Endothelial cell of umbilical vein (primary cell): Measurements from ENCODE around the gene FAM3B. TPM values are rescaled to one million over a fixed set of nuclear protein-coding genes. Genes with fewer than 3 reads are reported as not detected.

Experiments
- Bru-seq: library from RNA; stranded (reverse); fragments of 400-500 nt; gene quantifications from one replicate; lab custom pipeline; 2021; lab: Mats Ljungman, UMichigan
- BruChase-seq, 2 experiments: library from RNA; stranded (reverse); fragments of 400-500 nt; gene quantifications; one replicate each; lab custom pipeline; 2021; lab: Mats Ljungman, UMichigan
- BruUV-seq: library from RNA; stranded (reverse); fragments of 400-500 nt; replicated peaks from 2 replicates; lab custom pipeline; 2021; lab: Mats Ljungman, UMichigan
- CTCF ChIA-PET: fragments of 300-600, 350-600 bp; sonication (Branson Sonifier 250); formaldehyde crosslinking; loops from one replicate; lab custom pipeline; 2021; ENCODE audit warnings: antibody characterized with exemption, inconsistent platforms; lab: Charles Lee
- POLR2A ChIA-PET: fragments of 300-600, 350-600 bp; sonication (Branson Sonifier 250); formaldehyde crosslinking; loops from one replicate; lab custom pipeline; 2021; ENCODE audit warnings: antibody characterized with exemption, inconsistent platforms; lab: Charles Lee
- DNase-seq: peaks from one replicate; pipeline ENCODE4 v3.0.0-alpha.2; 2011; ENCODE audit warnings: low read depth, low spot score
- FAIRE-seq: peaks from 2 replicates; lab custom pipeline; 2011; peaks lifted over from hg19 to GRCh38; lab: Jason Lieb, UNC
- H2AFZ ChIP-seq: 2 replicates; pipeline ENCODE4 v1.6.0; 2012; ENCODE audit warnings: low read depth, low read length, control low read depth, inconsistent platforms
- H3K27ac ChIP-seq: 2 replicates; pipeline ENCODE4 v1.5.1; 2011; ENCODE audit warnings: low read depth, mild to moderate bottlenecking, control low read depth, low read length, moderate library complexity; ENCODE audit not compliant: insufficient read depth
- H3K27me3 ChIP-seq, 2 experiments: 2 replicates each; pipeline versions ENCODE4 v1.6.0 to v1.6.1; 2011; ENCODE audit warnings: low read length in 2 of 2, mixed read lengths in 1 of 2; ENCODE audit not compliant: control insufficient read depth in 2 of 2, insufficient read depth in 2 of 2
- H3K36me3 ChIP-seq, 2 experiments: 2 replicates in 1 of 2; 3 replicates in 1 of 2; pipeline ENCODE4 v1.5.1; 2011; ENCODE audit warnings: low read length in 2 of 2, mild to moderate bottlenecking in 1 of 2, moderate library complexity in 1 of 2; ENCODE audit not compliant: control insufficient read depth in 2 of 2, insufficient read depth in 2 of 2; ENCODE audit errors: extremely low read depth in 1 of 2
- H3K4me1 ChIP-seq: 3 replicates; pipeline ENCODE4 v1.5.1; 2011; ENCODE audit warnings: mild to moderate bottlenecking, low read length; ENCODE audit not compliant: control insufficient read depth, insufficient read depth; ENCODE audit errors: extremely low read depth
- H3K4me2 ChIP-seq: 2 replicates; pipeline ENCODE4 v1.6.1; 2011; ENCODE audit warnings: low read length, control low read depth, mixed read lengths; ENCODE audit not compliant: insufficient read depth
- H3K4me3 ChIP-seq, 3 experiments: fragments of 200-600 bp in 1 of 3; sonication (generic), shearing (Covaris generic) in 1 of 3; replicated peaks in 1 of 3; 2 replicates each; pipeline ENCODE4 v1.5.1; 2011 to 2016; ENCODE audit warnings: control low read depth in 3 of 3, low read length in 3 of 3, mild to moderate bottlenecking in 2 of 3, inconsistent platforms in 1 of 3, low read depth in 1 of 3, moderate library complexity in 1 of 3; ENCODE audit not compliant: insufficient read depth in 1 of 3
- H3K79me2 ChIP-seq: 2 replicates; pipeline ENCODE4 v1.6.0; 2012; ENCODE audit warnings: low read length, inconsistent platforms; ENCODE audit not compliant: control insufficient read depth, insufficient read depth
- H3K9ac ChIP-seq: replicated peaks from 2 replicates; pipeline ENCODE3; 2011; ENCODE audit warnings: low read length, control low read depth; ENCODE audit not compliant: insufficient read depth; ENCODE audit errors: extremely low read depth
- H3K9me1 ChIP-seq: replicated peaks from 3 replicates; pipeline ENCODE4 v1.6.0; 2011; ENCODE audit warnings: mild to moderate bottlenecking, low read length; ENCODE audit not compliant: control insufficient read depth, insufficient read depth; ENCODE audit errors: extremely low read depth
- H3K9me3 ChIP-seq: replicated peaks from 2 replicates; pipeline ENCODE4 v1.5.1; 2012; ENCODE audit warnings: low read length, inconsistent platforms; ENCODE audit not compliant: control insufficient read depth, insufficient read depth
- H4K20me1 ChIP-seq: replicated peaks from 2 replicates; pipeline ENCODE3; 2011; ENCODE audit warnings: mild to moderate bottlenecking, low read length; ENCODE audit not compliant: control insufficient read depth, insufficient read depth; ENCODE audit errors: extremely low read depth
- EZH2 ChIP-seq: IDR thresholded peaks from 2 replicates; pipeline ENCODE4 v1.6.1; 2012; ENCODE audit warnings: borderline replicate concordance, low read depth, mild to moderate bottlenecking, moderate library complexity, low read length, inconsistent platforms; ENCODE audit not compliant: severe bottlenecking
- FOS ChIP-seq: IDR thresholded peaks from 2 replicates; pipeline ENCODE4 v1.6.1; 2011; ENCODE audit warnings: mild to moderate bottlenecking, low read length, moderate library complexity, borderline replicate concordance; ENCODE audit not compliant: insufficient read depth
- GATA2 ChIP-seq: IDR thresholded peaks from 2 replicates; pipeline ENCODE4 v1.7.0; 2011; ENCODE audit warnings: low read depth, mild to moderate bottlenecking, moderate library complexity, mixed read lengths, low read length; ENCODE audit not compliant: insufficient read length, insufficient read depth
- JUN ChIP-seq: IDR thresholded peaks from 2 replicates; pipeline ENCODE4 v1.6.1; 2011; ENCODE audit warnings: borderline replicate concordance, low read depth; ENCODE audit not compliant: insufficient read length, insufficient read depth
- MYC ChIP-seq: IDR thresholded peaks from one replicate; pipeline ENCODE4 v1.6.1; 2011; ENCODE audit warnings: mild to moderate bottlenecking, low read depth, low read length
- POLR2A ChIP-seq: IDR thresholded peaks from 2 replicates; pipeline ENCODE4 v1.6.1; 2012; ENCODE audit warnings: low read depth, mild to moderate bottlenecking, control low read depth, low read length
- POLR2AphosphoS5 ChIP-seq: IDR thresholded peaks from 2 replicates; pipeline ENCODE4 v1.6.1; 2012; ENCODE audit warnings: low read depth, mild to moderate bottlenecking, control low read depth, low read length, moderate library complexity; ENCODE audit not compliant: insufficient read depth
- dilution Hi-C: fragments of 300-500 bp; cut with MboI; formaldehyde crosslinking; loops from one replicate; pipeline ENCODE4 v1.15.0; 2019; ENCODE audit warnings: low sequenced_read_pairs; ENCODE audit not compliant: extremely low pct_ligation_motif_present
- intact Hi-C: fragments of 100-400 bp; cut with micrococcal nuclease; formaldehyde crosslinking; loops from one replicate; pipeline ENCODE4 v1.10.0; 2022
- long read RNA-seq: library from polyadenylated mRNA; stranded (forward); transcript quantifications from one replicate; pipeline ENCODE4 v2.0.0, GENCODE V29; 2021
- polyA minus RNA-seq, 3 experiments: library from RNA; depleted of rRNA, polyadenylated mRNA; stranded (reverse); fragments of >200 nt; gene quantifications; 1 replicate in 1 of 3; 2 replicates in 2 of 3; pipeline ENCODE4 v1.2.3, GENCODE V29; 2011
- polyA plus RNA-seq, 4 experiments: library from polyadenylated mRNA; depleted of rRNA in 3 of 4; stranded (reverse) in 3 of 4; unstranded in 1 of 4; fragments of >200 nt; gene quantifications; 2 replicates each; pipeline versions ENCODE4 v1.2.1 to v1.2.3, GENCODE V29; 2011 to 2012; ENCODE audit warnings: missing spikeins in 1 of 4
- total RNA-seq: library from RNA; stranded (reverse); gene quantifications from 2 replicates; pipeline ENCODE4 v1.2.3, GENCODE V29; 2021
- TF ChIP-seq, protein P1 (sequence below), 2 donors: IDR thresholded peaks; 1 replicate in 1 of 2; 2 replicates in 1 of 2; pipeline ENCODE4 v1.5.1; 2011; ENCODE audit warnings: low read length in 2 of 2, mild to moderate bottlenecking in 2 of 2, moderate library complexity in 2 of 2, control low read depth in 1 of 2, inconsistent platforms in 1 of 2, low read depth in 1 of 2; ENCODE audit not compliant: insufficient read depth in 1 of 2; ENCODE audit errors: extremely low read depth in 1 of 2
- TF ChIP-seq, protein P2 (sequence below): IDR thresholded peaks from 2 replicates; pipeline ENCODE4 v1.6.1; 2011; ENCODE audit not compliant: insufficient read depth, insufficient read length

Gene FAM3B, protein sequence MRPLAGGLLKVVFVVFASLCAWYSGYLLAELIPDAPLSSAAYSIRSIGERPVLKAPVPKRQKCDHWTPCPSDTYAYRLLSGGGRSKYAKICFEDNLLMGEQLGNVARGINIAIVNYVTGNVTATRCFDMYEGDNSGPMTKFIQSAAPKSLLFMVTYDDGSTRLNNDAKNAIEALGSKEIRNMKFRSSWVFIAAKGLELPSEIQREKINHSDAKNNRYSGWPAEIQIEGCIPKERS
- total RNA-seq (not detected in 2 replicates), polyA plus RNA-seq (not detected in 2 replicates), polyA minus RNA-seq (not detected in 2 replicates), Bru-seq, nascent RNA (not detected), BruChase-seq, experiment 1, labeled RNA remaining after a 6-hour chase (percentile 5 among the genes with signal in this experiment), BruChase-seq, experiment 2, labeled RNA remaining after a 2-hour chase (percentile 8 among the genes with signal in this experiment)
- 0.06 TPM in 1 of 2 replicates, not detected in the other for polyA plus RNA-seq (2011; cell fraction: cytosol; rRNA removed)
- not detected in 2 replicates for polyA plus RNA-seq (2011; cell fraction: nucleus; rRNA removed)
- not detected in 2 replicates for polyA plus RNA-seq (2012)
- not detected for polyA minus RNA-seq (2011; cell fraction: cytosol; rRNA and poly(A)+ RNA removed)
- not detected in 2 replicates for polyA minus RNA-seq (2011; cell fraction: nucleus; rRNA and poly(A)+ RNA removed)
- long read RNA-seq = 0 reads

DNA sequence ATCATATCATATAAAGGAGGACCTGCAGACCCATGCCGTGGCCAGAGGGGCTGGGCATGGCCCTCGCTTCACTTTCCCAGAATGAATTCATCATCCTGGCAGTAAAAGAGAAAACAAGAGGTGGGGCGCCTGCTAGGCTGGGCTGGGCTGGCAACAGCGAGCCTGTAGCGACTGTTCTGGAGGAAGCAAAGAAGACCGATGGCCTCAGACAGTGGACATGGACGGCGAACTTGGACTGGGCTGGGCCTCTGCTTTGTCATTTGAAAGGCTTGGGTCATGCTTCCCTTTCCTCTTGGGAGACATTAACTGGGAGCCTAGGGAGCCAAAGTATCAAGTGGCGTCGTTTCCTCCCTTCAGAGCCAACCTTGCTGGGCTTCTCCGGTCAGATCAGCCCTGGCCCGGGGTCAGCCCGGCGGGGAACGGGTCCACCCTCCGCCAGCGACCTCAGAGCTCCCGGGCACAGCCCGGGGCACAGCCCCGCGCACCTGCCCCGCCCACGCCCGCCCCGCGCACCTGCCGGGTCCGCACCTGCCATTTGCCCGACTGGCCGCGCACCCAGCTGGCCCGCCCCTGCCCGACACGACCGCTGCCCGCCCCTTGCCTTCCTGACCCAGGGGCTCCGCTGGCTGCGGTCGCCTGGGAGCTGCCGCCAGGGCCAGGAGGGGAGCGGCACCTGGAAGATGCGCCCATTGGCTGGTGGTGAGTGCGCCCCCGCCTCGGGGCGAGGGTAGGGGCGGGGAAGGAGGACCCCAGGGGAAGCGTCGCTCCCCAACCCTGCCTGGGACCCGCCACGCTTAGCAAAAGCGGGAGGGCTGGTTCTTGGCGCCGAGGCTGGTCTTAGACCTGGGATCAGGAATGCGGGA is at the start of gene FAM3B:
Gene FAM3B, plus strand, starts transcription at position 602 of the 863 bp plus-strand sequence. Its CDS starts 79 bp downstream, at position 681.
- FAIRE-seq (no peak), DNase-seq (no peak)
- Histone ChIP-seq H3K4me3 (no peak within 1 kb of the TSS), H3K9me3 (no peaks in the 10 kb centered on the region), H3K4me2 (no peak within 1 kb of the TSS), H3K4me1 (no peaks in the 10 kb centered on the region), H3K9me1 (no peaks in the 10 kb centered on the region), H3K9ac (no peak within 1 kb of the TSS), H3K36me3 (no peaks in the 10 kb centered on the region), H3K27ac (no peak within 1 kb of the TSS), H4K20me1 (no peaks in the 10 kb centered on the region), H2AFZ (no peak within 1 kb of the TSS), H3K79me2 (no peaks in the 10 kb centered on the region), H3K27me3 (peaks cover 13 to 29% of the 10 kb centered on the region in 2 experiments)
- TF ChIP-seq EZH2 = peak; percentile 16
- no peak for TF ChIP-seq POLR2AphosphoS5
- dilution Hi-C loops = no loop called here
- intact Hi-C loops = no loop called here
- POLR2A ChIA-PET = interaction anchor here (0.6 kb wide), 1 partner anchor 113 kb away, joined by 7 read pairs; no protein-coding TSS in a partner anchor
- no TSS peak for BruUV-seq
- CTCF ChIA-PET = interaction anchor here (1.1 kb wide), 1 partner anchor 9 kb away, joined by 3 read pairs; no protein-coding TSS in a partner anchor

DNA sequence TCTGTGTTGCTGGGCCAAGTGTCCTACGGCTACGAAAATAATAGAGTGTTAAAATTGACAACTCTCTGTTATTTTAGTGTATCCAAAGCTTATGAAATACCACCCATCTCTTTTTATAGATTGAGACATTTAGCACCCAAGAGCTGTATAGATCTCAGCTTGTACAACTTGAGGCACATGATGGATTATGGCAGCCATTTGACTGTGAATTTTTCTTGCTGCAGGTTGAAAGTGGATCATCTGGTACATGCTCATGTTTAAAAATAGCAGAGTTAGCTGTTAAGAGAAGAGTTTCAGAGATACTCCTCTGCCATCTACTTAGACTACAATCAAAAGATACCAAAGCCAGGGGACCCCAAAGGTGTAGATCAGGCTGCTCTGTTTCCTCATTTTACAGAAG is 49.3 kb upstream of the FAM3B start:
- no peaks in the 10 kb centered on the region for H3K36me3 ChIP-seq
- dilution Hi-C loops (no loop called here), intact Hi-C loops (no loop called here)
- H3K27me3 ChIP-seq = no peaks in the 10 kb centered on the region
- H3K9me3 ChIP-seq = no peaks in the 10 kb centered on the region
- DNase-seq (no peak), FAIRE-seq (no peak)
- H3K4me3 ChIP-seq = no peak overlapping the region
- H4K20me1 ChIP-seq = no peaks in the 10 kb centered on the region
- no TSS peak for BruUV-seq
- TF ChIP-seq, protein P1, sequence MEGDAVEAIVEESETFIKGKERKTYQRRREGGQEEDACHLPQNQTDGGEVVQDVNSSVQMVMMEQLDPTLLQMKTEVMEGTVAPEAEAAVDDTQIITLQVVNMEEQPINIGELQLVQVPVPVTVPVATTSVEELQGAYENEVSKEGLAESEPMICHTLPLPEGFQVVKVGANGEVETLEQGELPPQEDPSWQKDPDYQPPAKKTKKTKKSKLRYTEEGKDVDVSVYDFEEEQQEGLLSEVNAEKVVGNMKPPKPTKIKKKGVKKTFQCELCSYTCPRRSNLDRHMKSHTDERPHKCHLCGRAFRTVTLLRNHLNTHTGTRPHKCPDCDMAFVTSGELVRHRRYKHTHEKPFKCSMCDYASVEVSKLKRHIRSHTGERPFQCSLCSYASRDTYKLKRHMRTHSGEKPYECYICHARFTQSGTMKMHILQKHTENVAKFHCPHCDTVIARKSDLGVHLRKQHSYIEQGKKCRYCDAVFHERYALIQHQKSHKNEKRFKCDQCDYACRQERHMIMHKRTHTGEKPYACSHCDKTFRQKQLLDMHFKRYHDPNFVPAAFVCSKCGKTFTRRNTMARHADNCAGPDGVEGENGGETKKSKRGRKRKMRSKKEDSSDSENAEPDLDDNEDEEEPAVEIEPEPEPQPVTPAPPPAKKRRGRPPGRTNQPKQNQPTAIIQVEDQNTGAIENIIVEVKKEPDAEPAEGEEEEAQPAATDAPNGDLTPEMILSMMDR (IDR thresholded peaks at IDR 0.05; ENCODE audit: extremely low read depth in 1 of 2, insufficient read depth in 1 of 2, low read depth in 1 of 2, low read length in 2 of 2) = no peak
- no peak for TF ChIP-seq MYC
- TF ChIP-seq GATA2 = no peak
- TF ChIP-seq FOS = no peak
- no peak for TF ChIP-seq POLR2AphosphoS5
- TF ChIP-seq, protein P2, sequence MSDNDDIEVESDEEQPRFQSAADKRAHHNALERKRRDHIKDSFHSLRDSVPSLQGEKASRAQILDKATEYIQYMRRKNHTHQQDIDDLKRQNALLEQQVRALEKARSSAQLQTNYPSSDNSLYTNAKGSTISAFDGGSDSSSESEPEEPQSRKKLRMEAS = no peak
- TF ChIP-seq POLR2A = no peak
- TF ChIP-seq JUN = no peak
- no peak for TF ChIP-seq EZH2
- POLR2A ChIA-PET = no interaction called here
- H3K9ac ChIP-seq = no peak overlapping the region
- H3K4me2 ChIP-seq = no peak overlapping the region
- H3K79me2 ChIP-seq = no peaks in the 10 kb centered on the region
- H2AFZ ChIP-seq = no peak overlapping the region
- CTCF ChIA-PET = interaction anchor here (1.9 to 2.0 kb wide), 2 partner anchors 15 to 17 kb away, joined by 4 to 8 read pairs; no protein-coding TSS in a partner anchor
- no peaks in the 10 kb centered on the region for H3K4me1 ChIP-seq
- H3K9me1 ChIP-seq = no peaks in the 10 kb centered on the region
- H3K27ac ChIP-seq = no peak overlapping the region
